B cell (primary cell): ENCODE data around the gene LRRC8B. TPM values are rescaled to one million over a fixed set of nuclear protein-coding genes. Genes with fewer than 3 reads are reported as not detected.

ENCODE experiments used
- ATAC-seq: fragments of 200-7000 bp; cut with Tn5 transposase; one replicate; pipeline ENCODE4 v1.10.0; 2021; ENCODE audit warnings: low read depth, mild to moderate bottlenecking, moderate number of reproducible peaks, moderate library complexity
- CTCF ChIA-PET: fragments of 350-600 bp; sonication (Branson Sonifier 250); formaldehyde crosslinking; loops from one replicate; lab custom pipeline; 2021; ENCODE audit warnings: antibody characterized with exemption, inconsistent platforms; lab: Charles Lee
- POLR2A ChIA-PET: fragments of 350-600 bp; sonication (Branson Sonifier 250); formaldehyde crosslinking; loops from one replicate; lab custom pipeline; 2021; ENCODE audit warnings: antibody characterized with exemption; lab: Charles Lee
- DNase-seq: peaks from one replicate; pipeline ENCODE4 v3.0.0; 2013
- H2AFZ ChIP-seq: 2 replicates; pipeline ENCODE4 v1.6.1; 2012; ENCODE audit warnings: mild to moderate bottlenecking, low read depth, low read length; ENCODE audit not compliant: insufficient read depth, poor library complexity, severe bottlenecking
- H3K27ac ChIP-seq, 2 donors: 1 replicate in 1 of 2; 2 replicates in 1 of 2; pipeline ENCODE4 v1.5.1; 2012 to 2013; ENCODE audit warnings: low read length in 2 of 2, mild to moderate bottlenecking in 2 of 2, moderate library complexity in 1 of 2
- H3K27me3 ChIP-seq, 4 experiments: fragments of 200-600 bp in 1 of 4; sonication (generic) in 1 of 4; replicated peaks in 1 of 4; 1 replicate in 2 of 4; 2 replicates in 2 of 4; pipeline versions ENCODE4 v1.6.1 to v1.7.0; 2013 to 2016; ENCODE audit warnings: low read length in 3 of 4, mild to moderate bottlenecking in 2 of 4, mixed read lengths in 1 of 4, moderate library complexity in 1 of 4; ENCODE audit not compliant: insufficient read depth in 4 of 4, control insufficient read depth in 3 of 4; ENCODE audit errors: control extremely low read depth in 1 of 4
- H3K36me3 ChIP-seq, 2 experiments: replicated peaks in 1 of 2; 1 replicate in 1 of 2; 2 replicates in 1 of 2; pipeline versions ENCODE4 v1.6.1 to v1.7.1; 2013; ENCODE audit warnings: low read length in 1 of 2; ENCODE audit not compliant: insufficient read depth in 2 of 2, control insufficient read depth in 1 of 2; ENCODE audit errors: control extremely low read depth in 1 of 2, extremely low read depth in 1 of 2
- H3K4me1 ChIP-seq, 2 donors: fragments of 200-600 bp in 1 of 2; sonication (generic) in 1 of 2; 1 replicate in 1 of 2; 2 replicates in 1 of 2; pipeline versions ENCODE4 v1.5.1 to v1.6.1; 2013 to 2017; ENCODE audit warnings: low read length in 2 of 2; ENCODE audit not compliant: control insufficient read depth in 2 of 2, insufficient read depth in 2 of 2
- H3K4me2 ChIP-seq: replicated peaks from 2 replicates; pipeline ENCODE3; 2012; ENCODE audit warnings: mild to moderate bottlenecking, low read depth, low read length; ENCODE audit not compliant: poor library complexity, severe bottlenecking
- H3K4me3 ChIP-seq, 5 experiments: fragments of 200-600 bp in 1 of 5; sonication (generic) in 1 of 5; 1 replicate in 3 of 5; 2 replicates in 2 of 5; pipeline versions ENCODE4 v1.5.1 to v1.7.0; 2011 to 2016; ENCODE audit warnings: low read length in 4 of 5, mild to moderate bottlenecking in 4 of 5, low read depth in 2 of 5, control low read depth in 1 of 5, moderate library complexity in 1 of 5; ENCODE audit not compliant: insufficient read depth in 1 of 5; ENCODE audit errors: control extremely low read depth in 1 of 5, extremely low read depth in 1 of 5
- H3K79me2 ChIP-seq: fragments of 200-600 bp; sonication (generic); one replicate; pipeline ENCODE4 v1.6.0; 2016; ENCODE audit warnings: low read length; ENCODE audit not compliant: control insufficient read depth, insufficient read depth
- H3K9ac ChIP-seq: fragments of 200-600 bp; sonication (generic); 2 replicates; pipeline ENCODE4 v1.6.1; 2017; ENCODE audit warnings: mild to moderate bottlenecking, low read length, moderate library complexity
- H3K9me3 ChIP-seq, 3 donors: one replicate each; pipeline versions ENCODE4 v1.6.1 to v1.7.1; 2013; ENCODE audit warnings: low read length in 2 of 3; ENCODE audit not compliant: control insufficient read depth in 2 of 3, insufficient read depth in 1 of 3; ENCODE audit errors: control extremely low read depth in 1 of 3
- H4K20me1 ChIP-seq: 2 replicates; pipeline ENCODE4 v1.6.0; 2012; ENCODE audit warnings: mild to moderate bottlenecking, low read length; ENCODE audit not compliant: insufficient read depth, control insufficient read depth, poor library complexity, severe bottlenecking
- H3K27ac Mint-ChIP-seq: one replicate; pipeline ENCODE4 v1.8.0; 2021; ENCODE audit warnings: mixed read lengths
- H3K27me3 Mint-ChIP-seq: one replicate; pipeline ENCODE4 v1.8.0; 2021; ENCODE audit warnings: mixed read lengths
- H3K4me1 Mint-ChIP-seq: one replicate; pipeline ENCODE4 v1.8.0; 2021; ENCODE audit warnings: mixed read lengths
- H3K4me3 Mint-ChIP-seq: one replicate; pipeline ENCODE4 v1.8.0; 2021; ENCODE audit warnings: mixed read lengths
- H3K9me3 Mint-ChIP-seq: one replicate; pipeline ENCODE4 v1.8.0; 2022; ENCODE audit warnings: mixed read lengths; ENCODE audit not compliant: insufficient read depth
- EZH2 ChIP-seq: IDR thresholded peaks from 2 replicates; pipeline ENCODE4 v1.6.1; 2012; ENCODE audit warnings: borderline replicate concordance, low read depth, mild to moderate bottlenecking, moderate library complexity, low read length; ENCODE audit not compliant: insufficient read depth, poor library complexity, severe bottlenecking
- WGBS: methylation state at CpG from one replicate; pipeline ENCODE4 v1.1.5; 2013; ENCODE audit warnings: missing lambda C conversion rate; ENCODE audit not compliant: insufficient coverage; 5-methylcytosine and 5-hydroxymethylcytosine counted together
- intact Hi-C: fragments of 100-400 bp; cut with micrococcal nuclease; formaldehyde crosslinking; loops from one replicate; pipeline ENCODE4 v1.10.0; 2022
- polyA plus RNA-seq: library from polyadenylated mRNA; depleted of rRNA; stranded (reverse); fragments of >200 nt; gene quantifications from 2 replicates; pipeline ENCODE4 v1.2.3, GENCODE V29; 2012
- total RNA-seq, 2 donors: library from RNA; stranded (reverse); fragments of 120-200 nt in 1 of 2; gene quantifications; 1 replicate in 1 of 2; 2 replicates in 1 of 2; pipeline versions ENCODE4 v1.2.3 to v1.2.4, GENCODE V29; 2013 to 2022
- TF ChIP-seq, protein P1 (sequence below): fragments of 200-600 bp; IDR thresholded peaks from one replicate; pipeline ENCODE4 v1.8.0; 2022; ENCODE audit warnings: antibody characterized with exemption, mild to moderate bottlenecking

Gene LRRC8B
- total and polyA plus RNA-seq, 2 donors (not counting 1 experiment from before 2014, with no cell fraction given) = 2.2 to 9.9 TPM

DNA sequence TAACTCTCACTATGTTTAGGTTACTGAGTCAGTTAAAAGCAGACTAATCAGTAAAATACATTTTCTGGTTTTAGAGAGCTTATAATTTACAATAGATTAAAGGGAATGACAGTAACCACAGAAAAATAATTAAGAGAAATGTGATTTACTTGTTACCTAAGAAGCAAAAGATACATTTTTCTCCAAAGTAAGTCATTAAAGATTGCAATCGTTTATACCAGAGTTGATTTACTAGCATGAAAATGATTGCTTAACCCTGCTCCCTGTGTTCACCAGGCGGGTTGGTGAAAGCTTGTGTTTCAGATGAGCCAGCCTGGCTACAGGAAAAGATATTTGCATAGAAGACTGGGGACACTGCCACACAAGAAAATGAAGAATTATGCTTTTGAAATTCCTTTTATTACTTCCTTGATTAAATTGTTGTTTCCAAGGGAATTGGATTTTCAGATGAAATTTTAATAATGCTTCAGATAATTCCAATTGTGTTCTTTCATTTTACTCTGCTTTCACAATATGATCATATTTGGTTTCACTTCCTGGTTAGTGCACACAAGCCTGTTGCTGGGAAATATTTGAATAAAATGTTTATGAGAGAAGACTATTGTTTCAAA, 27.9 kb downstream of the LRRC8B start:
- WGBS = 0% methylated on average over 2 of the region's 2 CpGs
- Histone ChIP-seq H3K9ac (peak overlapping the region; percentile 67), H3K36me3 (peaks cover 0 to 2% of the 10 kb centered on the region in 2 experiments), H3K27me3 (no peaks in the 10 kb centered on the region), H3K79me2 (peaks cover 43% of the 10 kb centered on the region), H3K4me3 (peak overlapping the region; percentile 8 to 66 (median 41)), H3K4me1 (peaks cover 8 to 13% of the 10 kb centered on the region in 2 donors), H2AFZ (peak overlapping the region; percentile 53), H3K4me2 (peak overlapping the region; percentile 73), H3K9me3 (no peaks in the 10 kb centered on the region), H4K20me1 (no peaks in the 10 kb centered on the region), H3K27ac (peak overlapping the region; percentile 67 to 82)
- intact Hi-C loops = loop anchor here (1.0 kb wide), 1 partner anchor 28 kb away; the partner anchor contains the start of gene LRRC8B
- Mint-ChIP-seq H3K27ac (peak overlapping the region; percentile 75), H3K4me1 (peaks cover 37% of the 10 kb centered on the region), H3K4me3 (peak overlapping the region; percentile 69), H3K27me3 (no peaks in the 10 kb centered on the region), H3K9me3 (no peaks in the 10 kb centered on the region)
- POLR2A ChIA-PET = no interaction called here
- peak; percentile 64 for DNase-seq
- TF ChIP-seq, protein P1, sequence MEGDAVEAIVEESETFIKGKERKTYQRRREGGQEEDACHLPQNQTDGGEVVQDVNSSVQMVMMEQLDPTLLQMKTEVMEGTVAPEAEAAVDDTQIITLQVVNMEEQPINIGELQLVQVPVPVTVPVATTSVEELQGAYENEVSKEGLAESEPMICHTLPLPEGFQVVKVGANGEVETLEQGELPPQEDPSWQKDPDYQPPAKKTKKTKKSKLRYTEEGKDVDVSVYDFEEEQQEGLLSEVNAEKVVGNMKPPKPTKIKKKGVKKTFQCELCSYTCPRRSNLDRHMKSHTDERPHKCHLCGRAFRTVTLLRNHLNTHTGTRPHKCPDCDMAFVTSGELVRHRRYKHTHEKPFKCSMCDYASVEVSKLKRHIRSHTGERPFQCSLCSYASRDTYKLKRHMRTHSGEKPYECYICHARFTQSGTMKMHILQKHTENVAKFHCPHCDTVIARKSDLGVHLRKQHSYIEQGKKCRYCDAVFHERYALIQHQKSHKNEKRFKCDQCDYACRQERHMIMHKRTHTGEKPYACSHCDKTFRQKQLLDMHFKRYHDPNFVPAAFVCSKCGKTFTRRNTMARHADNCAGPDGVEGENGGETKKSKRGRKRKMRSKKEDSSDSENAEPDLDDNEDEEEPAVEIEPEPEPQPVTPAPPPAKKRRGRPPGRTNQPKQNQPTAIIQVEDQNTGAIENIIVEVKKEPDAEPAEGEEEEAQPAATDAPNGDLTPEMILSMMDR = no peak
- no peak for TF ChIP-seq EZH2
- peak; percentile 67 for ATAC-seq
- CTCF ChIA-PET = interaction anchor here (0.8 to 1.1 kb wide), 3 partner anchors 35 to 210 kb away, joined by 3 read pairs; no protein-coding TSS in a partner anchor

GRCh38 chr1:89553157-89553556, 28.5 kb downstream of the LRRC8B start:
- Mint-ChIP-seq H3K27ac (no peak overlapping the region), H3K9me3 (no peaks in the 10 kb centered on the region), H3K4me1 (peaks cover 37% of the 10 kb centered on the region), H3K27me3 (no peaks in the 10 kb centered on the region), H3K4me3 (peak overlapping the region; percentile 6)
- Histone ChIP-seq H3K27me3 (no peaks in the 10 kb centered on the region), H3K9ac (peak overlapping the region; percentile 67), H3K4me2 (peak overlapping the region; percentile 73), H3K79me2 (peaks cover 43% of the 10 kb centered on the region), H3K9me3 (no peaks in the 10 kb centered on the region), H2AFZ (peak overlapping the region; percentile 53), H3K4me1 (peaks cover 8 to 13% of the 10 kb centered on the region in 2 donors), H4K20me1 (no peaks in the 10 kb centered on the region), H3K4me3 (peak overlapping the region in 1 of 5 experiments; percentile 66), H3K36me3 (peaks cover 0 to 2% of the 10 kb centered on the region in 2 experiments), H3K27ac (peak overlapping the region in 1 of 2 donors; percentile 82)
- POLR2A ChIA-PET = no interaction called here
- no peak for DNase-seq
- WGBS = no CpG with 5 or more reads among the region's 1 CpG
- TF ChIP-seq, protein P1 = no peak
- no peak for TF ChIP-seq EZH2
- no peak for ATAC-seq
- intact Hi-C loops = loop anchor here (1.0 kb wide), 1 partner anchor 29 kb away; the partner anchor contains the start of gene LRRC8B
- CTCF ChIA-PET = interaction anchor here (0.8 to 1.1 kb wide), 3 partner anchors 35 to 210 kb away, joined by 3 read pairs; no protein-coding TSS in a partner anchor
